AG09319 (cell line): ENCODE results near the gene MAGEA2.
"Not testable (repeated sequence)": the region's sequence is repeated elsewhere in the genome, so short reads cannot be mapped to it uniquely, and the experiment has no call there.

ENCODE experiments used
- DNase-seq: peaks from one replicate; pipeline ENCODE4 v3.0.0-alpha.2; 2010; ENCODE audit warnings: low read depth; ENCODE audit errors: extremely low read depth
- TF ChIP-seq, protein P1 (sequence below): IDR thresholded peaks from 2 replicates; pipeline ENCODE4 v1.5.1; 2011; ENCODE audit warnings: low read depth, mild to moderate bottlenecking, inconsistent platforms, low read length, moderate library complexity

Gene MAGEA2, protein sequence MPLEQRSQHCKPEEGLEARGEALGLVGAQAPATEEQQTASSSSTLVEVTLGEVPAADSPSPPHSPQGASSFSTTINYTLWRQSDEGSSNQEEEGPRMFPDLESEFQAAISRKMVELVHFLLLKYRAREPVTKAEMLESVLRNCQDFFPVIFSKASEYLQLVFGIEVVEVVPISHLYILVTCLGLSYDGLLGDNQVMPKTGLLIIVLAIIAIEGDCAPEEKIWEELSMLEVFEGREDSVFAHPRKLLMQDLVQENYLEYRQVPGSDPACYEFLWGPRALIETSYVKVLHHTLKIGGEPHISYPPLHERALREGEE

DNA sequence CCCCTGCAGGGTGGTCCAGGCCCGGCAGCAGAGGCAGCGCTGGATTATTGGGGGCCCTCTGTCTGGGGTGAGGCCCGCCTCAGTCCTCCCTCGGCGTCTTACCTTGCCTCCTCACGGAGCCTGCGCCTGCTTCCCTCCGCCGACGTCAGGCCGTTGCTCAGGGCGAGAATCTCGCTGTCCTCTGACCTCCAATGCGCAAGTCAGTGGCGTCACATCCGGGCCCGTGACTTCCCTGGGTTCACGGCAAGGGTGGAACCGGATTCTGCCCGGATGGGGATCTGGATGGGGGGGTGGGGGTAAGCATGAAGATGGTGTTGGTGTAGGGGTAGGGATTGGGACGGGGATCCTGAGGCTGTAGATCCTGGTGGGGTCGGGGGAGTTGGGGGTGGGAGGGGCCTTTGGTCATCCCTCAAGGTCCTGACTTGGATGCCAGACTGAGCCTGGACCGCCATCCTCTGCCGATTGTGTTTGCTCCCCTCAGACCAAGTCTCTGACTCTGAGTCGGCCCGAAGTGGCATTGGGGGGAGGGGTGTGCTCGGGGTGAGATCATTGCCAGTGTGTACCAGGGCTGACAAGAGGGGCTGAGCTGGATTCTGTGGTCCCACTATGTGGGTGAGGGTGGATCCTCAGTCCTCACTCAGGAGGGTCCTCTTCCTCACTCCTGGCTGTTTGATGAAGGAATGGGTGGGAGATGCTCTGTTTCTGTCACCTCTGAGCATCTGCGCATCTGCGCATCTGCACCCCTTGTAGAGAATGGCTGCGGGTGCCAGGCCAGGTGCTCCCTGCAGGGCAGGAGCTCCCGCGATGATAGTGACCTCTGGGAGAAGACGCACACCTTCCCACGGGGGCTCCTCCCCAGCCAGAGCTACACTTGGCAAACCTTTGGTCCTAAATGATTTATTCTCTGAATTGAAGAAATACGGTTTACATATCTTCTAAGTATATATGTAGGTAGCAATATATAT is at the start of gene MAGEA2:
Gene MAGEA2 (minus strand): TSS at position 157 of the 965 bp plus-strand sequence. CDS start 2,479 bp downstream, outside the sequence.
- DNase-seq: not testable (repeated sequence)

DNA sequence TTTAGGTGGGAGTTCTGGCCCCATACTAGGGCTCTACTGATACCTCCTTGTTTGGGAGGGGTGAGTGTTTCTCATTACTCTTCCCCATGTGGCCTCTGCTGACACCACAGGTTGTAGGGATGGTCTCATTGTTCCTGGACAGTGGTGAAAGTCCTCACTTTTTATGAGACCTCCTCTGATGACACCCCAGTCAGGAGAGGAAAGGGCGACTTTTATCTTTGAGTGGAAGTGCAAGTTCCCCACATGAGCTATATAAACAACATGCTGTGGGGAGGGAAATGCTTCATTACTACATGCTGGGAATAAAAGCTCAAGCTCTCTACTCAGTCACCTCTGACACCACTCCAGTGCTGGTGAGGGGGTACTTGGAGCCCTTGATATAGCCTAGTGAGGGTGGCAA is 45.3 kb upstream of the MAGEA2 start:
- TF ChIP-seq, protein P1, sequence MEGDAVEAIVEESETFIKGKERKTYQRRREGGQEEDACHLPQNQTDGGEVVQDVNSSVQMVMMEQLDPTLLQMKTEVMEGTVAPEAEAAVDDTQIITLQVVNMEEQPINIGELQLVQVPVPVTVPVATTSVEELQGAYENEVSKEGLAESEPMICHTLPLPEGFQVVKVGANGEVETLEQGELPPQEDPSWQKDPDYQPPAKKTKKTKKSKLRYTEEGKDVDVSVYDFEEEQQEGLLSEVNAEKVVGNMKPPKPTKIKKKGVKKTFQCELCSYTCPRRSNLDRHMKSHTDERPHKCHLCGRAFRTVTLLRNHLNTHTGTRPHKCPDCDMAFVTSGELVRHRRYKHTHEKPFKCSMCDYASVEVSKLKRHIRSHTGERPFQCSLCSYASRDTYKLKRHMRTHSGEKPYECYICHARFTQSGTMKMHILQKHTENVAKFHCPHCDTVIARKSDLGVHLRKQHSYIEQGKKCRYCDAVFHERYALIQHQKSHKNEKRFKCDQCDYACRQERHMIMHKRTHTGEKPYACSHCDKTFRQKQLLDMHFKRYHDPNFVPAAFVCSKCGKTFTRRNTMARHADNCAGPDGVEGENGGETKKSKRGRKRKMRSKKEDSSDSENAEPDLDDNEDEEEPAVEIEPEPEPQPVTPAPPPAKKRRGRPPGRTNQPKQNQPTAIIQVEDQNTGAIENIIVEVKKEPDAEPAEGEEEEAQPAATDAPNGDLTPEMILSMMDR: no peak
- DNase-seq: no peak

DNA sequence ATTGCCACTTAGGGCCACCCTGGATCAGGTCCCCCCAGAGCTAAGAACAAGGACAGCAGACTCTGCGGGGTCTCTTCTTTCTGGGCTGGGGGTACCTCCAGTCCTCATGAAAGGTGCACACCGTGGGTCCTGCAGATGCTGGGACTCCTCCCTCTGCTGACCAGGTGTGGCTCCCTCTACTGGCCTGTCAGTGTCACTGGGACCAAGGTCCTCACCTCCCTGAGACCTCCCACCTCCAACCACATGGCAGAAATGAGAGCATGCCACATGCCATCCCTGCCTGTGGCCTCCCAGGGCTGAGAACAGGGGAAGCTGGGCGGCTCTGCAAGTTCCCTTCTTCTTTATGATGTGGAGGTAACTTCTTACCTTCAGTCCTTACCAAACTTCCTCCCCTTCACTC is 33.4 kb upstream of the MAGEA2 start:
- not testable (repeated sequence) for DNase-seq

DNA sequence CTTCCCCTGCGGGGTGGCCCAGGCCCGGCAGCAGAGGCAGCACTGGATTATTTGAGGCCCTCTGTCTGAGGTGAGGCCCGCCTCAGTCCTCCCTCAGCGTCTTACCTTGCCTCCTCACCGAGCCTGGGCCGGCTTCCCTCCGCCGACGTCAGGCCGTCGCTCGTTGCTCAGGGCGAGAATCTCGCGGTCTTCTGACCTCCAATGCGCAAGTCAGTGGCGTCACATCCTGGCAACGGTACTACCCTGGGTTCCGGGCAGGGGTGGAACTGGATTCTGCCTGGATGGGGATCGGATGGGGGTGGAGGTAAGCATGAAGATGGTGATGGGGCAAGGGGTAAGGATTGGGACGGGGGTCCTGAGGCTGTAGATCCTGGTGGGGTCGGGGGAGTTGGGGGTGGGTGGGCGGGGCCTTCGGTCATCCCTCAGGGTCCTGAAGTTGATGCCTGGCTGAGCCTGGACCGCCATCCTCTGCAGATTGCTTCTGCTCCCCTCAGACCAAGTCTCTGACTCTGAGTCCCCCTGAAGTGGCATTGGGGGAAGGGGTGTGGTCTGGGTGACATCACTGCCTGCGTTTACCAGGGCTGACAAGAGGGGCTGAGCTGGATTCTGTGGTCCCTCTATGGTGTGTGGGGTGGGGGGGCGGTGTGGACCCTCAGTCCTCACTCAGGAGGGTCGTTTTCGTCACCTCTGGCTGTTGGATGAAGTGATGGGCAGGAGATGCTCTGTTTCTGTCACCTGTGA is 16.1 kb upstream of the MAGEA2 start, which contains the start of gene MAGEA6:
Gene MAGEA6 (minus strand): TSS at position 141 of the 741 bp plus-strand sequence. CDS start 2,039 bp downstream, outside the sequence.
- not testable (repeated sequence) for DNase-seq

DNA sequence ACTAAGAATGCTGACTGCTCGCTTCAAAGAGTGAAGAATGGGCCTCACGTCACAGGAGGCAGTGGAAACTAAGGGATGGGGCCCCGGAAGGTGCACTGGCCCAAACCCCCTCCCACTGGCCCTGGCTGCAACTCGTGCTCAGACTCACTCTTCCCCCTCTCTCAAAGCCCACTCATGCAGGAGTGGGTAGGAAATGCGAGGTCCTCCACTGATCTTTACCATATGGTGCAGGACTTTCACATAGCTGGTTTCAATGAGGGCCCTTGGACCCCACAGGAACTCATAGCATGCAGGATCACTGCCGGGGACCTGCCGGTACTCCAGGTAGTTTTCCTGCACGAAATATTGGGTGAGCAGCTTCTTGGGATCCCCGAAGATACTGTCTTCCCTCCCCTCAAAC is 12.9 kb upstream of the MAGEA2 start:
- not testable (repeated sequence) for DNase-seq

DNA sequence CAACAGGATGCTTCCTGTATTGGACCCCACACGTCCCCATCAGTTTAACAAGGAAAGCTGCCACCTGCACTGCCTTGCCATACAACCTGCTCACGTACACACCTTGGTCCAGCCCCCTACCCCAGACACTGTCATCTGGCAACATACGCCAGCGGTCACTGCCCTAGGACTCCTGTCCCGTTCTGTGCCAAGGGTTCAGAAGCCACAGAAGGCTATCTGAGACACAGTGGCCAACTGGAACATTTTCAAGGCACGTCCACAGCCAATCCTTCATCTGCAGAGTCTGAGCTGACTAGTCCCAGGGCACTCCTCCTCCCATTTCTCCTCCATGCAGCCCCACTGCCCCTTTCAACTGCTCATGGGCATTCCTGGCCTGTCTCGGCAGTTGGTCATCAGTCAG is 7.9 kb upstream of the MAGEA2 start:
- DNase-seq: not testable (repeated sequence)

DNA sequence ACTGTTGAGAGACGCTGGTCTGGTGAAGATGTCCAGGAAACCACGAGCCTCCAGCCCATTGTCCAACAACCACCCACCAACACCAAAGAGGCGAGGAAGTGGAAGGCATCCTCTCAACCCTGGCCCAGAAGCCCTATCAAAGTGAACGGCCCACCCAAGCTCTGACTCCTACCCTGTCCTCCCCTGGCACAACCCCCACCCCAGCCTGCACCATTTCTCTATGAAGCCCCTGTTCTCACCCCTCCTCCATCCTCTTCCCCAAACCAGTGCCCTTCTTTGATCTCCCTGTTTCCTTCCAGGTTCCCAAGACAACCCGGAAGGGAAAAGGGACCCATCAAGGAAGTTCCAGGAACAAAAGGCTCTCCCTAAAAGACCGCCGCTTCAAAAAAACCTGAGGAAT is 5.9 kb upstream of the MAGEA2 start:
- not testable (repeated sequence) for DNase-seq

DNA sequence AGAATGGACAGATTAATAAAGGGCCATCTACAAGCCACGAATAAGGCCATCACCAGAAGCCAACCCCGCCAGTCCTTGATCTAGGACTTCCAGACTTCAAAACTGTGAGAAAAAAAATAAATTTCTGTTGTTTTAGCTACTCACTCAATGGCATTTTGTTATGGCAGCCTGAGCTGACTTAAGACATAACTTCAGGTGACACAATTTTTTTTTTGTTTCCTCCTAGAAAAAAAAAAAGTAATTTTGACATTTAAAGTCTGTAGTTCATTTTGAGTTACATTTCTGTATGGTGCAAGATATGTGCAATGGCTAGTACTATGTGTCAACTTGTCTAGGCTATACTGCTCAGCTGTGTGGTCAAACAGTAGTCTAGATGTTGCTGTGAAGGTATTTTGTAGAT is 5.3 kb upstream of the MAGEA2 start, which contains the start of gene CSAG3:
Gene CSAG3 (plus strand): TSS at position 301 of the 400 bp plus-strand sequence.
- DNase-seq: not testable (repeated sequence)

DNA sequence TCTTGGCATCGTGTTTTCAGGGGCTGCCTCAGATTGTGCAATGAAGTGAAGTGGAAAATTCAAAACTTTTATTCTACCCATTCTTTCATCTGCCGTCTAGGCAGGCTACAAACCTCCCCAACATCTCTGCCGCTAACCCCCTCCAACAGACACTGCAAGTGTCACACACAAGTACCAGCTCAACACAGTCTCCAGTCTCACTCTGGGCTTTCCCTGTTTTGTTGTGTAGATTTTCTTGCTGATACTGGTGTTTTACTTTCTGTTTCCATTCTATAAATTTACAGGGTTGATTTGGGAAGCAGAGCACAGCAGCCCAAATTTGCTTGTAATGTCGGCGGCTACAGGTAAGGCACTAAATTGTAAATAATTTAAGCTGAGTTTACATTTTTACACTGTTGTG is 1.2 kb upstream of the MAGEA2 start:
- not testable (repeated sequence) for DNase-seq

DNA sequence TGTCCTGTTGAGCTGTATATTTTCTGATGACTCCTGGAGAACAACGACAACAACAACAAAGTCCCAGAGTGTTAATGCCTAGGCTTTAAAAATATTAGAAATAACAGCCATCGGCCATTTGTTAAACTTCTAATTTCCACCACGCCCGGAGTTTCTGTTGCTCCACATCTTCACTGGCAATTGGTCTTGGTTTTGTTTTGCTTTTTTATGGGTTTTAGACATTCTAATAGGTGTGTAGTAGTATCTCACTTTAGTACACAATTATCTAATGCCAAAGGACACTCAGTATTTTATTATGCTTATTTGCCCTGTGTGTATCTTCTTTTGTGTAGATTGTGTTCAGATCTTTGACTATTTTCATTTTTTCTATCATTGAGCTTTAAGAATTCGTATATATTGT is 15.1 kb downstream of the MAGEA2 start:
- TF ChIP-seq, protein P1: no peak
- DNase-seq: no peak

DNA sequence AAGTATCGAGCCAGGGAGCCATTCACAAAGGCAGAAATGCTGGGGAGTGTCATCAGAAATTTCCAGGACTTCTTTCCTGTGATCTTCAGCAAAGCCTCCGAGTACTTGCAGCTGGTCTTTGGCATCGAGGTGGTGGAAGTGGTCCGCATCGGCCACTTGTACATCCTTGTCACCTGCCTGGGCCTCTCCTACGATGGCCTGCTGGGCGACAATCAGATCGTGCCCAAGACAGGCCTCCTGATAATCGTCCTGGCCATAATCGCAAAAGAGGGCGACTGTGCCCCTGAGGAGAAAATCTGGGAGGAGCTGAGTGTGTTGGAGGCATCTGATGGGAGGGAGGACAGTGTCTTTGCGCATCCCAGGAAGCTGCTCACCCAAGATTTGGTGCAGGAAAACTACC is 17.1 kb downstream of the MAGEA2 start:
- DNase-seq: not testable (repeated sequence)

DNA sequence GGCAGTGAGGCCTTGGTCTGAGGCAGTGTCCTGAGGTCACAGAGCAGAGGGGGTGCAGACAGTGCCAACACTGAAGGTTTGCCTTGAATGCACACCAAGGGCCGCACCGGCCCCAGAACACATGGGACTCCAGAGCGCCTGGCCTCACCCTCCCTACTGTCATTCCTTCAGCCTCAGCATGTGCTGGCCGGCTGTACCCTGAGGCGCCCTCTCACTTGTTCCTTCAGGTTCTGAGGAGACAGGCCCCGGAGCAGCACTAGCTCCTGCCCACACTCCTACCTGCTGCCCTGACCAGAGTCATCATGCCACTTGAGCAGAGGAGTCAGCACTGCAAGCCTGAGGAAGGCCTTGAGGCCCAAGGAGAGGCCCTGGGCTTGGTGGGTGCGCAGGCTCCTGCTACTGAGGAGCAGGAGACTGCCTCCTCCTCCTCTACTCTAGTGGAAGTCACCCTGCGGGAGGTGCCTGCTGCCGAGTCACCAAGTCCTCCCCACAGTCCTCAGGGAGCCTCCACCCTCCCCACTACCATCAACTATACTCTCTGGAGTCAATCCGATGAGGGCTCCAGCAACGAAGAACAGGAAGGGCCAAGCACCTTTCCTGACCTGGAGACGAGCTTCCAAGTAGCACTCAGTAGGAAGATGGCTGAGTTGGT is 17.7 kb downstream of the MAGEA2 start:
- no peak for DNase-seq
- TF ChIP-seq, protein P1: no peak
